ENCODE measurements around the gene RAP1GAP2.

Gene RAP1GAP2

GRCh38 chr17:2863204-2863603 lies 67.0 kb downstream of the RAP1GAP2 start:
- Histone ChIP-seq H3K4me3 (ENCODE audit: low read depth, low read length) (no peak overlapping the region), H3K27me3 (no peaks in the 10 kb centered on the region), H3K36me3 (no peaks in the 10 kb centered on the region; the same call in 1 of the 2 replicates), H3K4me1 (no peaks in the 10 kb centered on the region), H3K9me3 (no peaks in the 10 kb centered on the region)
- TF ChIP-seq CTCF (IDR thresholded peaks at IDR 0.05; ENCODE audit: low read depth, low read length): no peak
- no peak for DNase-seq

GRCh38 chr17:2865228-2865627 lies 69.0 kb downstream of the RAP1GAP2 start:
- DNase-seq: no peak
- TF ChIP-seq CTCF (IDR thresholded peaks at IDR 0.05; ENCODE audit: low read depth, low read length): no peak
- Histone ChIP-seq H3K27me3 (no peaks in the 10 kb centered on the region), H3K9me3 (no peaks in the 10 kb centered on the region), H3K4me3 (ENCODE audit: low read depth, low read length) (no peak overlapping the region), H3K4me1 (no peaks in the 10 kb centered on the region), H3K36me3 (no peaks in the 10 kb centered on the region; the same call in 1 of the 2 replicates)

GRCh38 chr17:2867441-2868424 lies 71.5 kb downstream of the RAP1GAP2 start:
- H3K27me3 ChIP-seq: no peaks in the 10 kb centered on the region
- DNase-seq: no peak
- TF ChIP-seq CTCF (IDR thresholded peaks at IDR 0.05; ENCODE audit: low read depth, low read length): 0 out of 2 replicates have a peak, but pooled peaks have one; percentile 13
- no peaks in the 10 kb centered on the region for H3K4me1 ChIP-seq
- no peak overlapping the region for H3K4me3 ChIP-seq (ENCODE audit: low read depth, low read length)
- no peaks in the 10 kb centered on the region; the same call in 1 of the 2 replicates for H3K36me3 ChIP-seq
- H3K9me3 ChIP-seq: no peaks in the 10 kb centered on the region

- no peak for TF ChIP-seq CTCF (IDR thresholded peaks at IDR 0.05; ENCODE audit: low read depth, low read length)
- H3K4me3 ChIP-seq (ENCODE audit: low read depth, low read length): no peak overlapping the region
- H3K9me3 ChIP-seq: no peaks in the 10 kb centered on the region
- no peaks in the 10 kb centered on the region for H3K36me3 ChIP-seq
- no peak for DNase-seq
- H3K27me3 ChIP-seq: no peaks in the 10 kb centered on the region
- no peaks in the 10 kb centered on the region for H3K4me1 ChIP-seq
Observed at GRCh38 chr17:2869604-2870003, 73.4 kb downstream of the RAP1GAP2 start.

- no peak for TF ChIP-seq CTCF (IDR thresholded peaks at IDR 0.05; ENCODE audit: low read depth, low read length)
- H3K36me3 ChIP-seq: no peaks in the 10 kb centered on the region
Observed at GRCh38 chr17:2871205-2871604, 75.0 kb downstream of the RAP1GAP2 start.

GRCh38 chr17:2871720-2872119 lies 75.5 kb downstream of the RAP1GAP2 start:
- Histone ChIP-seq H3K27me3 (no peaks in the 10 kb centered on the region), H3K9me3 (no peaks in the 10 kb centered on the region), H3K4me3 (ENCODE audit: low read depth, low read length) (no peak overlapping the region), H3K36me3 (no peaks in the 10 kb centered on the region), H3K4me1 (no peaks in the 10 kb centered on the region)
- TF ChIP-seq CTCF (IDR thresholded peaks at IDR 0.05; ENCODE audit: low read depth, low read length): no peak
- DNase-seq: no peak

More at GRCh38 chr17:2871205-2871604, 75.0 kb downstream of the RAP1GAP2 start:
- no peak overlapping the region for H3K4me3 ChIP-seq (ENCODE audit: low read depth, low read length)
- no peaks in the 10 kb centered on the region for H3K9me3 ChIP-seq
- H3K27me3 ChIP-seq: no peaks in the 10 kb centered on the region
- no peak for DNase-seq
- H3K4me1 ChIP-seq: no peaks in the 10 kb centered on the region
